Nephron progenitor cell (in vitro differentiated cells): Measurements from ENCODE around the gene ENG.

ENCODE experiments used
- DNase-seq: peaks from one replicate; pipeline ENCODE4 v3.0.0; 2021
- H3K27ac Mint-ChIP-seq: 2 replicates; pipeline ENCODE4 v1.8.0; 2021; ENCODE audit warnings: mild to moderate bottlenecking, moderate library complexity, mixed read lengths
- H3K27me3 Mint-ChIP-seq: 2 replicates; pipeline ENCODE4 v1.8.0; 2021; ENCODE audit warnings: mild to moderate bottlenecking, low read depth, mixed read lengths; ENCODE audit not compliant: poor library complexity
- H3K36me3 Mint-ChIP-seq: 2 replicates; pipeline ENCODE4 v1.8.0; 2021; ENCODE audit warnings: low read depth, mixed read lengths
- H3K4me1 Mint-ChIP-seq: 2 replicates; pipeline ENCODE4 v1.8.0; 2021; ENCODE audit warnings: mixed read lengths
- H3K4me3 Mint-ChIP-seq: 2 replicates; pipeline ENCODE4 v1.8.0; 2021; ENCODE audit warnings: mild to moderate bottlenecking, moderate library complexity, mixed read lengths
- H3K9me3 Mint-ChIP-seq: 2 replicates; pipeline ENCODE4 v1.8.0; 2021; ENCODE audit warnings: mild to moderate bottlenecking, moderate library complexity, mixed read lengths
- CTCF ChIP-seq: fragments of 200-600 bp; sonication (generic); IDR thresholded peaks from 2 replicates; pipeline ENCODE4 v1.5.0; 2021; ENCODE audit warnings: antibody characterized with exemption

The ENG gene

GRCh38 chr9:127862075-127863011 is 7.9 kb upstream of the ENG start:
- Mint-ChIP-seq H3K4me1 (peaks cover 68% of the 10 kb centered on the region), H3K27me3 (peaks cover 9% of the 10 kb centered on the region), H3K36me3 (no peaks in the 10 kb centered on the region), H3K4me3 (no peak overlapping the region), H3K27ac (no peak overlapping the region), H3K9me3 (no peaks in the 10 kb centered on the region)
- no peak for DNase-seq
- no peak for TF ChIP-seq CTCF

- Mint-ChIP-seq H3K27ac (peak overlapping the region; percentile 54), H3K36me3 (no peaks in the 10 kb centered on the region), H3K27me3 (peaks cover 9% of the 10 kb centered on the region), H3K4me1 (peaks cover 70% of the 10 kb centered on the region), H3K9me3 (no peaks in the 10 kb centered on the region), H3K4me3 (no peak overlapping the region)
- no peak for DNase-seq
- no peak for TF ChIP-seq CTCF
These were observed 6.3 kb upstream of the ENG start for GRCh38 chr9:127860779-127861178.

- DNase-seq, result no peak
- H3K9me3 Mint-ChIP-seq, result no peaks in the 10 kb centered on the region
- H3K27ac Mint-ChIP-seq, result peak overlapping the region; percentile 54
- H3K27me3 Mint-ChIP-seq, result peaks cover 9% of the 10 kb centered on the region
- H3K4me3 Mint-ChIP-seq, result no peak overlapping the region
- H3K4me1 Mint-ChIP-seq, result peaks cover 67% of the 10 kb centered on the region
- H3K36me3 Mint-ChIP-seq, result no peaks in the 10 kb centered on the region
- no peak for TF ChIP-seq CTCF
These were observed 5.8 kb upstream of the ENG start for GRCh38 chr9:127860260-127860659.

- peaks cover 63% of the 10 kb centered on the region for H3K4me1 Mint-ChIP-seq
- DNase-seq, result no peak
- H3K27ac Mint-ChIP-seq, result peak overlapping the region; percentile 97
- no peak overlapping the region for H3K4me3 Mint-ChIP-seq
- no peaks in the 10 kb centered on the region for H3K9me3 Mint-ChIP-seq
- TF ChIP-seq CTCF, result no peak
- peaks cover 5% of the 10 kb centered on the region for H3K27me3 Mint-ChIP-seq
- H3K36me3 Mint-ChIP-seq, result no peaks in the 10 kb centered on the region
These were observed 3.6 kb upstream of the ENG start for GRCh38 chr9:127858041-127858512.

- H3K4me1 Mint-ChIP-seq, result peaks cover 63% of the 10 kb centered on the region
- no peak for TF ChIP-seq CTCF
- DNase-seq, result no peak
- no peak overlapping the region for H3K27ac Mint-ChIP-seq
- H3K4me3 Mint-ChIP-seq, result no peak overlapping the region
- H3K27me3 Mint-ChIP-seq, result peaks cover 5% of the 10 kb centered on the region
- H3K36me3 Mint-ChIP-seq, result no peaks in the 10 kb centered on the region
- H3K9me3 Mint-ChIP-seq, result no peaks in the 10 kb centered on the region
These were observed 2.8 kb upstream of the ENG start for GRCh38 chr9:127857278-127857677.

GRCh38 chr9:127856729-127857116 is 2.3 kb upstream of the ENG start:
- Mint-ChIP-seq H3K27ac (no peak overlapping the region), H3K27me3 (peaks cover 5% of the 10 kb centered on the region), H3K9me3 (no peaks in the 10 kb centered on the region), H3K36me3 (no peaks in the 10 kb centered on the region), H3K4me3 (no peak overlapping the region), H3K4me1 (peaks cover 67% of the 10 kb centered on the region)
- no peak for DNase-seq
- no peak for TF ChIP-seq CTCF
